OCI-LY1 (cell line): ENCODE data around the gene CAVIN1.
"Not testable (repeated sequence)": the region's sequence is repeated elsewhere in the genome, so short reads cannot be mapped to it uniquely, and the experiment has no call there.

Experiments
- H2AFZ ChIP-seq: fragments of 200-600 bp; sonication (generic), shearing (Covaris generic); 2 replicates; pipeline ENCODE4 v1.6.0; 2014; ENCODE audit warnings: antibody characterized with exemption, mild to moderate bottlenecking, low read length
- H3F3A ChIP-seq: fragments of 200-600 bp; sonication (generic), shearing (Covaris generic); 2 replicates; pipeline ENCODE4 v1.6.0; 2014; ENCODE audit warnings: mild to moderate bottlenecking, antibody characterized with exemption, low read length, moderate library complexity; ENCODE audit not compliant: insufficient read depth
- H3K27ac ChIP-seq: fragments of 200-600 bp; sonication (generic); 2 replicates; pipeline ENCODE4 v1.5.1; 2014; ENCODE audit warnings: low read length, mixed run types, mild to moderate bottlenecking, low read depth; ENCODE audit not compliant: poor library complexity, severe bottlenecking
- H3K27me3 ChIP-seq: fragments of 200-600 bp; sonication (generic); 2 replicates; pipeline ENCODE4 v1.6.0; 2014; ENCODE audit warnings: antibody characterized with exemption, mild to moderate bottlenecking, low read length, moderate library complexity; ENCODE audit not compliant: insufficient read depth
- H3K36me3 ChIP-seq: fragments of 200-600 bp; sonication (generic); 2 replicates; pipeline ENCODE4 v1.6.1; 2014; ENCODE audit warnings: mild to moderate bottlenecking, antibody characterized with exemption, low read length, moderate library complexity, mixed read lengths; ENCODE audit not compliant: insufficient read depth
- H3K4me1 ChIP-seq: fragments of 200-600 bp; sonication (generic); 2 replicates; pipeline ENCODE4 v1.5.1; 2014; ENCODE audit warnings: mild to moderate bottlenecking, low read length, moderate library complexity; ENCODE audit not compliant: insufficient read depth, severe bottlenecking
- H3K4me2 ChIP-seq: fragments of 200-600 bp; sonication (generic), shearing (Covaris generic); 2 replicates; pipeline ENCODE4 v1.6.1; 2014; ENCODE audit warnings: low read length
- H3K4me3 ChIP-seq: fragments of 200-600 bp; sonication (generic); 2 replicates; pipeline ENCODE4 v1.5.1; 2014; ENCODE audit warnings: low read length, low read depth, mild to moderate bottlenecking, mixed read lengths; ENCODE audit not compliant: poor library complexity, severe bottlenecking
- H3K79me2 ChIP-seq: fragments of 200-600 bp; shearing (Covaris generic); 2 replicates; pipeline ENCODE4 v1.6.1; 2016; ENCODE audit warnings: mixed run types, low read length, mixed read lengths; ENCODE audit not compliant: insufficient read depth
- H3K9ac ChIP-seq: fragments of 200-600 bp; sonication (generic), shearing (Covaris generic); 2 replicates; pipeline ENCODE4 v1.6.1; 2014; ENCODE audit warnings: mild to moderate bottlenecking, low read length, mixed read lengths
- H3K9me2 ChIP-seq: fragments of 200-600 bp; sonication (generic), shearing (Covaris generic); 2 replicates; pipeline ENCODE4 v1.6.1; 2014; ENCODE audit warnings: low read depth, mild to moderate bottlenecking, low read length, mixed read lengths
- H3K9me3 ChIP-seq: fragments of 200-600 bp; shearing (Covaris generic); 2 replicates; pipeline ENCODE4 v1.6.1; 2014; ENCODE audit warnings: low read length, mixed read lengths
- H4K20me1 ChIP-seq: fragments of 200-600 bp; sonication (generic), shearing (Covaris generic); 2 replicates; pipeline ENCODE4 v1.6.0; 2016; ENCODE audit warnings: mild to moderate bottlenecking, low read length; ENCODE audit not compliant: insufficient read depth
- CTCF ChIP-seq: fragments of 200-600 bp; sonication (generic), shearing (Covaris generic); IDR thresholded peaks from 2 replicates; pipeline ENCODE4 v1.5.1; 2017; ENCODE audit warnings: mild to moderate bottlenecking, antibody characterized with exemption, low read length, moderate library complexity, mixed read lengths
- EZH2 ChIP-seq: fragments of 200-600 bp; sonication (generic), shearing (Covaris generic); IDR thresholded peaks from 2 replicates; pipeline ENCODE4 v1.8.0; 2017; ENCODE audit warnings: borderline replicate concordance, mixed run types, mild to moderate bottlenecking, antibody characterized with exemption, low read length, moderate library complexity, mixed read lengths

CAVIN1 gene

GRCh38 chr17:42403150-42403549 is 19.9 kb downstream of the CAVIN1 start:
- Histone ChIP-seq H3K79me2 (no peaks in the 10 kb centered on the region), H3K9me2 (no peaks in the 10 kb centered on the region), H4K20me1 (no peaks in the 10 kb centered on the region), H3K4me2 (no peak overlapping the region), H3K9me3 (no peaks in the 10 kb centered on the region), H3K4me1 (no peaks in the 10 kb centered on the region), H3K36me3 (no peaks in the 10 kb centered on the region), H3K27ac (no peak overlapping the region), H3K27me3 (peaks cover 10% of the 10 kb centered on the region; the same call in 1 of the 2 replicates), H3K9ac (no peak overlapping the region), H3F3A (no peaks in the 10 kb centered on the region), H2AFZ (no peak overlapping the region), H3K4me3 (no peak overlapping the region)
- TF ChIP-seq CTCF (peak; percentile 57), EZH2 (no peak)

DNA sequence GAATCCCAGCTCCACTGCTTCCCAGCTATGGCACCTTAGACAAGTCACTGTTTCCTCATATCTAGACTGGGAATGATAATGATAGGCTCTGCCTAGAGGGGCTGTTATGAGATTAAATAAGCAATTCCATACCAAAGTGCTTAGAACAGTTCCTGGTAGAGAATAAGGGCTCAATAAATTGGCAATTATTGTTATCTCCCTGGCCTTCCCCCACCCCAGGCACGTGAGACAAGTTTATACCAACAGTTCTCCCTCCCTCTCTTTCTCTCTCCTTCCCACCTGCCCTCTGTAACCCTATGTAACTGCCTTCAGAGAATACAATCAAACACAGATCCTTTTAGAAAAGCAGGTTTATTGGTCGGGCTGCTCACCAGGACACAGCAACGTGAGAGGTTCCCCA is 20.9 kb downstream of the CAVIN1 start:
- no peak overlapping the region for H2AFZ ChIP-seq
- no peaks in the 10 kb centered on the region for H3K9me2 ChIP-seq
- no peaks in the 10 kb centered on the region for H3K36me3 ChIP-seq
- H3K4me3 ChIP-seq, result no peak overlapping the region
- H3K27ac ChIP-seq, result no peak overlapping the region
- H4K20me1 ChIP-seq, result no peaks in the 10 kb centered on the region
- no peaks in the 10 kb centered on the region for H3F3A ChIP-seq
- peaks cover 10% of the 10 kb centered on the region; the same call in 1 of the 2 replicates for H3K27me3 ChIP-seq
- no peaks in the 10 kb centered on the region for H3K4me1 ChIP-seq
- no peaks in the 10 kb centered on the region for H3K79me2 ChIP-seq
- H3K9me3 ChIP-seq, result no peaks in the 10 kb centered on the region
- no peak for TF ChIP-seq CTCF
- TF ChIP-seq EZH2, result no peak
- H3K4me2 ChIP-seq, result no peak overlapping the region
- no peak overlapping the region for H3K9ac ChIP-seq

DNA sequence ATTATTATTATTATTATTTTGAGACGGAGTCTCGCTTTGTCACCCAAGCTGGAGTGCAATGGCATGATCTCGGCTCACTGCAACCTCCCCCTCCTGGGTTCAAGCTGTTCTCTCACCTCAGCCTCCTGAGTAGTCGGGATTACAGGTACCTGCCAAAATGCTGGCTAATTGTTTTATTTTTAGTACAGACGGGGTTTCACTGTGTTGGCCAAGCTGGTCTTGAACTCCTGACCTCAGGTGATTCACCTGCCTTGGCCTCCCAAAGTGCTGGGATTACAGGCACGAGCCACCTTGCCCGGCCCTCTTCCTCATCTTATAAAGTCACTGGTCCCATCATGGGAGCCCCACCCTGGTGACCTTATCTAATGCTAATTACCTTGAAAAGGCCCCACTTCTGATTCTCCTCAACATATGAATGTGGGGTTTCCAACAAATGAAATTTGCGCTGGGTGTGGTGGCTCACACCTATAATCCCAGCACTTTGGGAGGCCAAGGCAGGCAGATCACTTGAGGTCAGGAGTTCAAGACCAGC is 22.1 kb downstream of the CAVIN1 start:
- not testable (repeated sequence) for H3K9me2 ChIP-seq, H4K20me1 ChIP-seq, H3K27ac ChIP-seq, H3K9me3 ChIP-seq, H3K27me3 ChIP-seq, H3K4me3 ChIP-seq, H2AFZ ChIP-seq, H3K79me2 ChIP-seq, H3K4me1 ChIP-seq, H3K9ac ChIP-seq, H3K36me3 ChIP-seq, H3F3A ChIP-seq, H3K4me2 ChIP-seq
